ENCODE data around the gene HCCS. TPM values are rescaled to one million over a fixed set of nuclear protein-coding genes. Genes with fewer than 3 reads are reported as not detected.

The HCCS gene
- total RNA-seq, 1 experiment from 2014 or later, result 28.2 TPM

GRCh38 chrX:11138498-11139390, 27.6 kb downstream of the HCCS start:
- ATAC-seq (no peak), DNase-seq (ENCODE audit: low read depth, low spot score) (no peak)
- Histone ChIP-seq H3K36me3 (ENCODE audit: control insufficient read depth in 1 of 2, insufficient read depth in 2 of 2, low read length in 2 of 2) (no peaks in the 10 kb centered on the region), H3K9ac (ENCODE audit: low read length) (no peak overlapping the region), H3K27me3 (ENCODE audit: insufficient read depth, low read length) (no peaks in the 10 kb centered on the region), H3K9me2 (ENCODE audit: insufficient read depth) (no peaks in the 10 kb centered on the region), H3K4me3 (replicated peaks in 1 of 2; ENCODE audit: low read depth in 1 of 2, low read length in 2 of 2) (no peak overlapping the region), H2AFZ (ENCODE audit: low read depth, low read length, poor library complexity, severe bottlenecking) (no peak overlapping the region), H4K20me1 (ENCODE audit: insufficient read depth) (no peaks in the 10 kb centered on the region), H3K79me2 (ENCODE audit: insufficient read depth, low read length) (no peaks in the 10 kb centered on the region), H3K27ac (ENCODE audit: low read depth, low read length) (no peak overlapping the region), H3K9me3 (ENCODE audit: control insufficient read depth in 1 of 2, insufficient read depth in 1 of 2, low read depth in 1 of 2, low read length in 2 of 2) (no peaks in the 10 kb centered on the region), H3K4me2 (ENCODE audit: low read length) (no peak overlapping the region), H3K4me1 (ENCODE audit: control insufficient read depth in 1 of 2, insufficient read depth in 2 of 2, low read length in 2 of 2) (no peaks in the 10 kb centered on the region)
- ChIA-PET POLR2A (no interaction called here), CTCF (interaction anchor here (1.2 kb wide), 1 partner anchor 948 kb away, joined by 3 read pairs; no protein-coding TSS in a partner anchor), RAD21 (ENCODE audit: low non-redundant PET in 1 of 2, low total read pairs in 2 of 2, uncharacterized antibody in 2 of 2, unreplicated experiment in 2 of 2) (no interaction called here)
- intact Hi-C loops (cut with micrococcal nuclease), result loop anchor here (10.0 kb wide), 1 partner anchor 494 kb away; no protein-coding TSS in a partner anchor
- BruUV-seq (replicated peaks), result no TSS peak
- no peak for TF ChIP-seq POLR2A (IDR thresholded peaks at IDR 0.05; ENCODE audit: borderline replicate concordance, extremely low read depth, insufficient read depth, insufficient read length)
- TF ChIP-seq FOSL1 (IDR thresholded peaks at IDR 0.05; ENCODE audit: low read depth), result no peak
- TF ChIP-seq REST (IDR thresholded peaks at IDR 0.05; ENCODE audit: low read depth), result no peak
- no peak for TF ChIP-seq EGR1 (IDR thresholded peaks at IDR 0.05; ENCODE audit: low read depth)
- TF ChIP-seq SP1 (IDR thresholded peaks at IDR 0.05; ENCODE audit: low read depth), result no peak
